ENCODE results near the gene MYH15. TPM values are rescaled to one million over a fixed set of nuclear protein-coding genes. Genes with fewer than 3 reads are reported as not detected.

The MYH15 gene
- total and polyA plus RNA-seq, 2 of the 4 experiments (the other 2 are of a cell fraction), result 0.10 to 0.36 TPM

DNA sequence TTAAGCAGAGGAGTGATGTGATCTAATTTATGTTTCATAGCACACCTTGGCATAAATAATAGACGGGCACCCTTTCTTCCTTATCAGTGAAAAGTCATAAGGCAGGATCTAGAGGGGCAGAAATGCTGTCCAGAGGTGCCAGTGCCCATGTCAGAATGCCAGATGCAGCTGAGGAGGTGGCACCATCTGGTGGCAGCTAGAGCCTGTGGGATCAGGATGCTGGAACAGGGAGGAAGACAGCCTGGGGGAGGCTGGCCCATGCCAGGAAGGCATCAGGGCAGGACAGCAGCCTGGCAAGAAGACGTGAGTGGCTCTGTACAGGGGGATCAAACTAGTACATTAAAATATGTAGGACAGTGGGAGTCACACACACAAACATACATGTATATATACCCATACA lies 16.5 kb downstream of the MYH15 start:
- Histone ChIP-seq H3K36me3 (ENCODE audit: control insufficient read depth, insufficient read depth, low read length) (no peaks in the 10 kb centered on the region), H3K4ac (ENCODE audit: low read depth, low read length) (no peak overlapping the region), H2BK5ac (ENCODE audit: low read depth, low read length, poor library complexity, severe bottlenecking) (no peak overlapping the region), H3K4me1 (ENCODE audit: control insufficient read depth, insufficient read depth, low read length) (peaks cover 2% of the 10 kb centered on the region), H3K18ac (ENCODE audit: low read depth, low read length) (no peak overlapping the region), H3K4me3 (ENCODE audit: insufficient read depth, low read depth, low read length) (no peak overlapping the region), H2BK15ac (ENCODE audit: low read depth, low read length) (no peak overlapping the region), H4K20me1 (ENCODE audit: insufficient read depth, low read length) (no peaks in the 10 kb centered on the region), H3K4me2 (ENCODE audit: low read depth, low read length) (no peak overlapping the region), H4K8ac (ENCODE audit: low read depth in 2 of 2, low read length in 2 of 2) (no peak overlapping the region), H2AK9ac (replicated peaks; ENCODE audit: low read depth, low read length, poor library complexity) (no peak overlapping the region), H3K23ac (ENCODE audit: low read depth, low read length) (no peak overlapping the region), H3K9ac (ENCODE audit: low read depth, low read length) (no peak overlapping the region), H3K9me1 (ENCODE audit: insufficient read depth, low read length) (no peaks in the 10 kb centered on the region), H2BK120ac (ENCODE audit: low read depth, low read length) (no peak overlapping the region), H4K5ac (ENCODE audit: low read depth, low read length) (no peak overlapping the region), H3K9me3 (ENCODE audit: control insufficient read depth, insufficient read depth, low read length) (no peaks in the 10 kb centered on the region), H3K56ac (ENCODE audit: extremely low read depth, insufficient read depth, low read length) (no peak overlapping the region), H3K27ac (ENCODE audit: insufficient read depth, low read length) (no peak overlapping the region), H4K91ac (ENCODE audit: insufficient read depth, low read depth, low read length) (no peak overlapping the region), H2BK20ac (ENCODE audit: low read depth, low read length) (no peak overlapping the region), H3K14ac (replicated peaks; ENCODE audit: low read depth, low read length) (no peak overlapping the region), H3K79me1 (ENCODE audit: low read depth in 1 of 2, low read length in 2 of 2) (no peaks in the 10 kb centered on the region), H2AK5ac (ENCODE audit: low read depth, low read length) (no peak overlapping the region), H2AFZ (replicated peaks; ENCODE audit: low read length, poor library complexity) (no peak overlapping the region), H3K27me3 (ENCODE audit: control insufficient read depth, insufficient read depth, low read length) (no peaks in the 10 kb centered on the region)
- TF ChIP-seq CTCF (conservative IDR thresholded peaks at IDR 0.05; ENCODE audit: low read depth, low read length) (peak; percentile 31; the same call in 1 of the 2 replicates), RAD21 (IDR thresholded peaks at IDR 0.05; ENCODE audit: low read length) (peak; percentile 41; the same call in 1 of the 2 replicates), BHLHE40 (IDR thresholded peaks at IDR 0.05; ENCODE audit: low read depth, low read length) (no peak), NFE2L2 (IDR thresholded peaks at IDR 0.05; ENCODE audit: low read depth, low read length) (no peak)
- peak; percentile 48; the same call in 1 of the 2 replicates for ATAC-seq (ENCODE audit: low read depth)
- ChIA-PET POLR2A (ENCODE audit: unreplicated experiment) (no interaction called here), CTCF (no interaction called here)
- intact Hi-C loops (cut with micrococcal nuclease) (no loop called here), in situ Hi-C loops (cut with MboI; ENCODE audit: low sequenced_read_pairs) (loop anchor here (5.0 to 10.0 kb wide), 2 partner anchors 58 to 421 kb away; no protein-coding TSS in a partner anchor), dilution Hi-C loops (cut with HindIII; ENCODE audit: low sequenced_read_pairs, unreplicated experiment) (no loop called here)
- BruUV-seq (replicated peaks), result no TSS peak
- DNase-seq, result no peak
- no CpG with 5 or more reads among the region's 2 CpGs for WGBS, 2 experiments (ENCODE audit: extremely low coverage in 2 of 2, insufficient read length in 1 of 2)

Measured in IMR-90 (cell line).